IMR-90 (cell line): Measurements from ENCODE around the gene DHCR7. TPM values are rescaled to one million over a fixed set of nuclear protein-coding genes. Genes with fewer than 3 reads are reported as not detected.

Source experiments
- ATAC-seq: fragments of 200-7000 bp; cut with Tn5 transposase; 2 replicates; pipeline ENCODE4 v1.9.1; 2020; ENCODE audit warnings: low read depth, mild to moderate bottlenecking, moderate library complexity
- BruUV-seq: library from RNA; stranded (reverse); fragments of 400-500 nt; replicated peaks from 2 replicates; lab custom pipeline; 2021; lab: Mats Ljungman, UMichigan
- CTCF ChIA-PET: fragments of 300-600 bp; formaldehyde crosslinking; extraction: SDS; loops from one replicate; lab custom pipeline; 2021; ENCODE audit warnings: antibody characterized with exemption; lab: Yijun Ruan, JAX
- POLR2A ChIA-PET: fragments of 300-600 bp; sonication (Branson Sonifier 250); formaldehyde crosslinking; loops from one replicate; lab custom pipeline; 2022; ENCODE audit warnings: antibody characterized with exemption; ENCODE audit not compliant: unreplicated experiment; lab: Charles Lee
- DNase-seq: peaks from one replicate; pipeline ENCODE4 v3.0.0; 2013
- H2AFZ ChIP-seq: replicated peaks from 2 replicates; pipeline ENCODE3; 2013; ENCODE audit warnings: low read length, mild to moderate bottlenecking; ENCODE audit not compliant: poor library complexity
- H2AK5ac ChIP-seq: 2 replicates; pipeline ENCODE4 v1.6.1; 2013; ENCODE audit warnings: low read depth, low read length, inconsistent platforms
- H2AK9ac ChIP-seq: replicated peaks from 2 replicates; pipeline ENCODE3; 2013; ENCODE audit warnings: mild to moderate bottlenecking, low read depth, low read length, moderate library complexity; ENCODE audit not compliant: poor library complexity
- H2BK120ac ChIP-seq: 2 replicates; pipeline ENCODE4 v1.6.1; 2013; ENCODE audit warnings: low read depth, low read length, inconsistent platforms
- H2BK15ac ChIP-seq: 3 replicates; pipeline ENCODE4 v1.6.1; 2013; ENCODE audit warnings: low read depth, low read length, inconsistent platforms
- H2BK20ac ChIP-seq: 2 replicates; pipeline ENCODE4 v1.6.1; 2013; ENCODE audit warnings: low read depth, mild to moderate bottlenecking, inconsistent platforms, low read length, moderate library complexity
- H2BK5ac ChIP-seq: 2 replicates; pipeline ENCODE4 v1.6.1; 2013; ENCODE audit warnings: mild to moderate bottlenecking, low read depth, low read length, inconsistent platforms; ENCODE audit not compliant: poor library complexity, severe bottlenecking
- H3K14ac ChIP-seq: replicated peaks from 2 replicates; pipeline ENCODE4 v1.6.1; 2013; ENCODE audit warnings: low read depth, low read length, inconsistent platforms
- H3K18ac ChIP-seq: 2 replicates; pipeline ENCODE4 v1.6.1; 2013; ENCODE audit warnings: low read depth, low read length, control low read depth
- H3K23ac ChIP-seq: 2 replicates; pipeline ENCODE4 v1.6.1; 2013; ENCODE audit warnings: low read depth, low read length, inconsistent platforms
- H3K27ac ChIP-seq: 2 replicates; pipeline ENCODE4 v1.5.1; 2013; ENCODE audit warnings: mild to moderate bottlenecking, control low read depth, low read length; ENCODE audit not compliant: insufficient read depth
- H3K27me3 ChIP-seq: 2 replicates; pipeline ENCODE4 v1.6.1; 2013; ENCODE audit warnings: low read length; ENCODE audit not compliant: control insufficient read depth, insufficient read depth
- H3K36me3 ChIP-seq: 2 replicates; pipeline ENCODE4 v1.6.1; 2013; ENCODE audit warnings: low read length, mixed read lengths; ENCODE audit not compliant: control insufficient read depth, insufficient read depth
- H3K4ac ChIP-seq: 2 replicates; pipeline ENCODE4 v1.6.1; 2013; ENCODE audit warnings: low read depth, low read length, inconsistent platforms
- H3K4me1 ChIP-seq: 2 replicates; pipeline ENCODE4 v1.6.1; 2013; ENCODE audit warnings: low read length, mixed read lengths; ENCODE audit not compliant: control insufficient read depth, insufficient read depth
- H3K4me2 ChIP-seq: 2 replicates; pipeline ENCODE4 v1.6.1; 2013; ENCODE audit warnings: low read depth, mild to moderate bottlenecking, control low read depth, low read length, moderate library complexity
- H3K4me3 ChIP-seq: 2 replicates; pipeline ENCODE4 v1.5.1; 2013; ENCODE audit warnings: low read depth, mild to moderate bottlenecking, control low read depth, low read length, moderate library complexity; ENCODE audit not compliant: insufficient read depth
- H3K56ac ChIP-seq: 2 replicates; pipeline ENCODE4 v1.6.1; 2013; ENCODE audit warnings: low read length, inconsistent platforms; ENCODE audit not compliant: insufficient read depth; ENCODE audit errors: extremely low read depth
- H3K79me1 ChIP-seq, 2 experiments: 2 replicates each; pipeline ENCODE4 v1.6.1; 2013; ENCODE audit warnings: low read length in 2 of 2, inconsistent platforms in 1 of 2, low read depth in 1 of 2
- H3K9ac ChIP-seq: 2 replicates; pipeline ENCODE4 v1.6.1; 2013; ENCODE audit warnings: low read depth, low read length, control low read depth
- H3K9me1 ChIP-seq: 2 replicates; pipeline ENCODE4 v1.6.1; 2013; ENCODE audit warnings: low read length, inconsistent platforms; ENCODE audit not compliant: insufficient read depth
- H3K9me3 ChIP-seq: 2 replicates; pipeline ENCODE4 v1.6.1; 2013; ENCODE audit warnings: low read length; ENCODE audit not compliant: control insufficient read depth, insufficient read depth
- H4K20me1 ChIP-seq: 2 replicates; pipeline ENCODE4 v1.6.1; 2013; ENCODE audit warnings: low read length, inconsistent platforms; ENCODE audit not compliant: insufficient read depth
- H4K5ac ChIP-seq: 2 replicates; pipeline ENCODE4 v1.6.1; 2013; ENCODE audit warnings: mild to moderate bottlenecking, low read depth, low read length, control low read depth
- H4K8ac ChIP-seq, 2 experiments: 2 replicates each; pipeline ENCODE4 v1.6.1; 2013; ENCODE audit warnings: low read depth in 2 of 2, low read length in 2 of 2, control low read depth in 1 of 2, inconsistent platforms in 1 of 2
- H4K91ac ChIP-seq: 2 replicates; pipeline ENCODE4 v1.6.1; 2013; ENCODE audit warnings: low read depth, low read length, inconsistent platforms; ENCODE audit not compliant: insufficient read depth
- BHLHE40 ChIP-seq: fragments of 150-350 bp; IDR thresholded peaks from 2 replicates; pipeline ENCODE4 v1.6.1; 2016; ENCODE audit warnings: mild to moderate bottlenecking, low read depth, low read length
- CEBPB ChIP-seq: IDR thresholded peaks from 2 replicates; pipeline ENCODE4 v1.6.1; 2012; ENCODE audit warnings: low read depth, low read length, improper control_type of control experiment
- CHD1 ChIP-seq: IDR thresholded peaks from 2 replicates; pipeline ENCODE4 v1.6.1; 2012; ENCODE audit warnings: low read depth, low read length, improper control_type of control experiment
- CTCF ChIP-seq: conservative IDR thresholded peaks from 2 replicates; pipeline ENCODE4 v1.5.1; 2012; ENCODE audit warnings: mild to moderate bottlenecking, low read depth, low read length, improper control_type of control experiment
- ELK1 ChIP-seq: fragments of 150-350 bp; IDR thresholded peaks from 2 replicates; pipeline ENCODE4 v1.6.1; 2016; ENCODE audit warnings: low read depth, mild to moderate bottlenecking, low read length, moderate library complexity, borderline replicate concordance
- FOS ChIP-seq: fragments of 150-350 bp; IDR thresholded peaks from 2 replicates; pipeline ENCODE4 v1.6.1; 2016; ENCODE audit warnings: low read depth, low read length
- MAFK ChIP-seq: IDR thresholded peaks from 2 replicates; pipeline ENCODE4 v1.6.1; 2012; ENCODE audit warnings: low read depth, low read length, improper control_type of control experiment
- MAZ ChIP-seq: IDR thresholded peaks from 2 replicates; pipeline ENCODE4 v1.6.1; 2012; ENCODE audit warnings: low read depth, mild to moderate bottlenecking, low read length, improper control_type of control experiment, moderate library complexity, borderline replicate concordance
- MXI1 ChIP-seq: IDR thresholded peaks from 2 replicates; pipeline ENCODE4 v1.6.1; 2012; ENCODE audit warnings: low read depth, mild to moderate bottlenecking, low read length, moderate library complexity, borderline replicate concordance
- NFE2L2 ChIP-seq: fragments of 150-350 bp; IDR thresholded peaks from 2 replicates; pipeline ENCODE4 v1.6.1; 2016; ENCODE audit warnings: low read depth, mild to moderate bottlenecking, low read length
- POLR2A ChIP-seq: IDR thresholded peaks from 2 replicates; pipeline ENCODE4 v1.6.1; 2012; ENCODE audit warnings: mild to moderate bottlenecking, low read depth, low read length
- RAD21 ChIP-seq: IDR thresholded peaks from 2 replicates; pipeline ENCODE4 v1.6.1; 2012; ENCODE audit warnings: low read length, improper control_type of control experiment
- RCOR1 ChIP-seq: IDR thresholded peaks from 2 replicates; pipeline ENCODE4 v1.6.1; 2012; ENCODE audit warnings: mild to moderate bottlenecking, low read length, improper control_type of control experiment; ENCODE audit not compliant: insufficient replicate concordance
- RFX5 ChIP-seq: IDR thresholded peaks from 2 replicates; pipeline ENCODE4 v1.8.0; 2012; ENCODE audit warnings: low read depth, mild to moderate bottlenecking, low read length, moderate library complexity
- SMC3 ChIP-seq: fragments of 150-350 bp; IDR thresholded peaks from 2 replicates; pipeline ENCODE4 v1.6.1; 2016; ENCODE audit warnings: low read depth, mild to moderate bottlenecking, antibody characterized with exemption, low read length, moderate library complexity
- USF2 ChIP-seq: fragments of 150-350 bp; IDR thresholded peaks from 2 replicates; pipeline ENCODE4 v1.6.1; 2017; ENCODE audit warnings: mild to moderate bottlenecking, antibody characterized with exemption, low read length, low read depth
- WGBS, 2 experiments: methylation state at CpG; one replicate each; pipeline versions ENCODE4 v1.1.5 to v1.1.7; 2013; ENCODE audit warnings: missing lambda C conversion rate in 2 of 2; ENCODE audit not compliant: insufficient read length in 1 of 2; ENCODE audit errors: extremely low coverage in 2 of 2; 5-methylcytosine and 5-hydroxymethylcytosine counted together
- dilution Hi-C: fragments of 300-500 bp; cut with HindIII; formaldehyde crosslinking; loops from one replicate; pipeline ENCODE4 v1.14.3; 2018; ENCODE audit warnings: low sequenced_read_pairs; ENCODE audit not compliant: unreplicated experiment
- in situ Hi-C: fragments of 300-500 bp; cut with MboI; formaldehyde crosslinking; loops from 3 replicates; pipeline ENCODE4 v1.14.3; 2019; ENCODE audit warnings: low sequenced_read_pairs, inconsistent platforms, mixed read lengths
- intact Hi-C: fragments of 100-400 bp; cut with micrococcal nuclease; formaldehyde crosslinking; loops from 2 replicates; pipeline ENCODE4 v1.10.0; 2022
- polyA plus RNA-seq, 3 experiments: library from polyadenylated mRNA; depleted of rRNA; stranded (reverse); fragments of >200 nt; gene quantifications; 2 replicates each; pipeline ENCODE4 v1.2.3, GENCODE V29; 2012; ENCODE audit warnings: low replicate concordance in 1 of 3
- total RNA-seq: library from RNA; depleted of rRNA; stranded (reverse); fragments of >200 nt; gene quantifications from 2 replicates; pipeline ENCODE4 v1.2.3, GENCODE V29; 2012

The DHCR7 gene
- total and polyA plus RNA-seq, 2 of the 4 experiments (the other 2 are of a cell fraction) = 22.0 to 43.3 TPM

GRCh38 chr11:71436861-71437260, 11.3 kb downstream of the DHCR7 start:
- DNase-seq = no peak

More at GRCh38 chr11:71436861-71437260, 11.3 kb downstream of the DHCR7 start:
- ATAC-seq = no peak
- Histone ChIP-seq H3K4ac (no peak overlapping the region), H3K27me3 (no peaks in the 10 kb centered on the region), H3K79me1 (no peaks in the 10 kb centered on the region), H3K9me1 (0 out of 2 replicates have a peak, but pooled peaks cover 4% of the 10 kb centered on the region), H3K4me3 (no peak overlapping the region), H3K9me3 (no peaks in the 10 kb centered on the region), H2BK15ac (no peak overlapping the region), H3K4me2 (no peak overlapping the region), H3K56ac (no peak overlapping the region), H4K8ac (no peak overlapping the region), H4K91ac (no peak overlapping the region), H3K27ac (no peak overlapping the region), H2AK9ac (no peak overlapping the region), H3K23ac (no peak overlapping the region), H3K14ac (no peak overlapping the region), H2AK5ac (no peak overlapping the region), H2BK20ac (no peak overlapping the region), H3K4me1 (no peaks in the 10 kb centered on the region), H3K36me3 (peaks cover 21% of the 10 kb centered on the region), H4K20me1 (no peaks in the 10 kb centered on the region; the same call in 1 of the 2 replicates), H3K18ac (no peak overlapping the region), H2BK5ac (no peak overlapping the region), H4K5ac (no peak overlapping the region), H3K9ac (no peak overlapping the region), H2AFZ (no peak overlapping the region), H2BK120ac (no peak overlapping the region)
- intact Hi-C loops = no loop called here
- 40% methylated on average over 1 of the region's 8 CpGs; no CpG with 5 or more reads in 1 of the 2 experiments for WGBS, 2 experiments
- BruUV-seq = no TSS peak
- dilution Hi-C loops = no loop called here
- POLR2A ChIA-PET = no interaction called here
- in situ Hi-C loops = no loop called here
- CTCF ChIA-PET = no interaction called here
- TF ChIP-seq SMC3 (no peak), MXI1 (no peak), CTCF (no peak), USF2 (no peak), RAD21 (no peak), POLR2A (no peak), MAZ (no peak), FOS (no peak), MAFK (no peak), ELK1 (no peak), CHD1 (no peak), RFX5 (no peak), NFE2L2 (no peak), BHLHE40 (no peak), CEBPB (no peak), RCOR1 (no peak)
